ENCODE results near the gene SDK1.
"Not testable (repeated sequence)": the region's sequence is repeated elsewhere in the genome, so short reads cannot be mapped to it uniquely, and the experiment has no call there.

Gene SDK1

DNA sequence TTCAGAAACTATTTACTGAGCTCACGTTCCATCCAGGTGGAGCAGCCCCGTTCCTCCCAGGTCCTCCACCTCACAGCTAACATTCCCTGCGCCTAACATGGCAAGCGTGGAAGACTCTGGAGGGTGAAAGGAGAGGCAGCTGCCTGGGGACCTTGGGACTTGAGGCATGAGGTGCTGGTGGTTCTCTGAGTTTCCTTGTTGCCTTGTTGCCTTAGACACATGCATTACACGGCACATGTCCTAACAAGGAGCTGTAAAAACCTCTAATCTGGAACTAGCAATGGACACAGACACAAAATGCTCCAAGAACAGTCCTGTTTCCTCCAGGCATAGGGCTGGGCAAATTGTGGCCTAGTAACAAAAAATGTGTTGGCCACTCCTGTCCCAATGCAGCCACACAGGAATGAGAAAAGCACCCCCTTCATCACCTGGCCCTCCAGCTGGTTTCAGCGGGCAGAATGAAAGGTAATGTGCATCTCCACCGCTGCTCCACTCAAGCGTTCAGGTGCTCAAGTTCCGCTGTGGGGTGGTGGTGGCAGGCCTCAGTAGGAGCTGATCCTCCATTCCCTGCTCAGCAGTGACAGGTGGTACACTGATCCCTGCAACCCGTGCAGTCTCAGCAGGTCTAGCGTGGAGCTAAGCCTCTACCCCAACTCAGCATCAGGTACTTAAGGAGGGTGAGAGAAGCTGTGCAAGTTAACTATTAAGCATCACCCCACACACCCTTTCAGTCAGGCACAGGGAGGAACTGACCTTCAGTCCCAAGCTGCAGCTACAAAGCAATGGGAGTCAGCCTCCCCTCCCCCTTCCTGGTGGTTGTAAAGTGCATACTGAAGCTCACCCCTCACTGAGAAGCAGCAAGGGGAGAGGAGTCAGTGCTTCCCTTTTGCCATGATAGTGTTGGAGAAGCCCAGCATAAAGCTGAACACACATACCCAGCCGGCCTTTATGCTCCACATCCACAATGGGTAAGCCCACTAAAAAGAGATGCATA lies 382.8 kb downstream of the SDK1 start:
- DNase-seq, result no peak

DNA sequence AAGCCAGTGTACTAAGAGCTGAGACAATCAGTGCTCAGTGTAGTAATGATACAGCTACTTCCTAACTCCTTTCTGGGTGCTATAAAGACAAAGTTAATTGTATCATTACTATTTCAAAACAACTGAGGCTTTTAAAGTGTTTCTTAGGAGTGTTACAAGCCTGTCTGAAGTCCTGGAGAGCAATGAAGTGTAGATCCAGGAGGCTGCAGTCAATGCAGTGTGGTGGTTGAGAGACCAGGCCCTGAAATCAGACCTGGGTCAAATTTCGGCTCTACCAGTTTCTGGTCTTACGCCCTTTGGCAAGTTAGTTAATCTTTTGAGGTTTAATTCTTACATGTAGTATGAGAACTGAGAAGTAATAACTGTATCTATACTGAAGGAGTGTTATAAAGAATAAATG lies 387.0 kb downstream of the SDK1 start:
- no peak for DNase-seq

DNA sequence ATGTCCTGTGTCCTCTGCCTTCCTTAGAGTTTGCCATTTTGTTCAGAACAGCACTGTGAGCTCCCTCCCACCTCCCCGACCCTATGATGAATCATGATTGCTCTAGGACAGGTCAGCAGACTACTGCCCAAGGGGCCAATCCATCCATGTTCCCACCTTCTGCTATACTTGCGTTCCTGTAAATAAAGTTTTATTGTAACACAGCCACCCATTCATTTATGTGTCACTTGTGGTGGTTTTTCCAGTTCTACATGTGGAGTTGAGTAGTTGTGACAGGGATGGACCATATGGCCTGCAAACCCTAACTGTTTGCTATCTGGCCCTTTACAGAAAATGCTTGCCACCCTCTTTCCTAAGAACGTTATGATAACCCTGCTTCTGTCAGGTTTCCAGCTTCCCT lies 387.8 kb downstream of the SDK1 start:
- DNase-seq, result no peak

DNA sequence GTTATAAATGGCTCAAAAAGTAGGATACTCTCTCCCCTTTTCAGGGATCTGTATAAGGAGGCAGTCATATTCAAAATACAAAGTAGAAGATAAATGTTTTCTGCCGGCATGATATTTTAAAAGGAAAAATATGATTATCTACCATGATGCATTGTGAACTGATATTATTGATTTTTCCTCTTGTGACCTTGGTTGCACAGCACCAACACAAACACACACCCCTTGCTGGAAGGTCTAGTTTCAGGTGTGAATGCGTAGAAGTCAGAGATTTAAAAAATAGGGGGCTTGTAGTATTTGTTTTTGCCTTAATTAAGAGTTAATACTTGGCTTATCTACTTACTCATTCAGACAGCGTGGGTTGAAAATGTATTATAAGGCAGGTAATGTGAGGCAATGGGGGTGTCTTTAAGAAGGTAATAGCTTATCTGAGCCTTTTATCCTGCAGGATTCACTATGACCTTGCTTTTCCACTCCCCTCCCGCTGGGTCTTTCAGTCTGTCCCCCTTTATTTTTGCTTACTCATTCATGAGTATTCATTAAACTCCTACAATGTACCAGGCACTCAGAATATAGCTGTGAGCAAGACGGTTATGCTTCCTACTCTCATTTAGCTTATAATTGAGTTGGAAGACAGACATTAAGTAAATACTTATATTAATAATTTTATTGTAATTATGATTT lies 390.6 kb downstream of the SDK1 start:
- no peak for DNase-seq

DNA sequence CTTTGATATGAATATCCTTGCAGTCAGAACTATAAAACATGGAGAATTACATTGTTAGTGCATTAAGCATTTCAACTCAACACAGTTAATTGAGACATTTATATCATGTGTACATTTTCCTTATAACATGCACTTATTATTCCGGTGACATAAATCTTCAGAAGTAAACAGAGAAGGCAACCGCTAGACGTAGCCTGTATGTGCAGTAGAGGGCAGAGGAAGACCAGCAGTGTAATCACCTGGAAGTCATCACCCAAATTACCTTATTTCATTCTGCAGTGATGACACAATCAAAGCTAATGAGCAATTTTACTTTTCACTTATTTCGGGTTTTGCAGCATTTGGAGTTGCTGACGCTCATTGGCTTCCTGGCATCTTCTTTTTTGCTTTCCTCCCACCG lies 394.6 kb downstream of the SDK1 start:
- DNase-seq, result no peak

DNA sequence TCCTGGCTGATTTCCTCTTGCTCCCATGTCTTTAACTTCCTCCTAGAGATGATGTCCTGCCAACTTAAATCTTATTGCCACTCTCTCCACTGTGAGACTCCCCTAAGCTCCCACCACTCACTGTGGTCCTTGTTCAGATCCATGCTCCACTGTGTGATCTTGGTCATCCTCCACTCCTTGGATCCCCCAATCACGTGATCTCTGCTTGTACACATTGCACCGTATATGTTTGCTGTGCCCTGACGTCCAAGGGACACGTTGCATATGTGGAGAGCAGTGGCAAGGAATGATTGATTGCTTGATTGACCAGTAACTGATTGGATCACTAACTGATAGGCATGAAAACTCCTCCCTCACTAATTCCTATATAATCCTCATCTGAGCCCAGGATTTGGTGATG lies 395.1 kb downstream of the SDK1 start:
- DNase-seq, result no peak

DNA sequence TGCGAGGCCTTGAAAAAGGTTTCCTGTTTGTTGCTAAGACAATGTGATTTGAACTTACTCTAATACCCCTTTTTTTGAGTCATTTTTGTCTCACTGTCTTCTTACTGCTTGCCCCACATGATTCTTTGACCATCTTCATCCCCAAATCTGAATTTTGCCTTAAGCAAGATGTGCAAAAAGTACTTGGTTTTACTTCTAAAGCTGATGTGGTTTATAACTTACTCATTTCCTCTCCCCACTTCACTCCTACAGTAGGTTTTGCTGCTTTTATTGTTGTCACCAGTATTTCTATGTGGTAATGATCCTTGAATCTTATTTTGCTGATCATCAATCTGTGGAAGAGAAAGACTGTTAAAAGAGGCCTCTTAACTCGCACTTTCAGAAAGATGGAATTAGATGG lies 396.4 kb downstream of the SDK1 start:
- no peak for DNase-seq

DNA sequence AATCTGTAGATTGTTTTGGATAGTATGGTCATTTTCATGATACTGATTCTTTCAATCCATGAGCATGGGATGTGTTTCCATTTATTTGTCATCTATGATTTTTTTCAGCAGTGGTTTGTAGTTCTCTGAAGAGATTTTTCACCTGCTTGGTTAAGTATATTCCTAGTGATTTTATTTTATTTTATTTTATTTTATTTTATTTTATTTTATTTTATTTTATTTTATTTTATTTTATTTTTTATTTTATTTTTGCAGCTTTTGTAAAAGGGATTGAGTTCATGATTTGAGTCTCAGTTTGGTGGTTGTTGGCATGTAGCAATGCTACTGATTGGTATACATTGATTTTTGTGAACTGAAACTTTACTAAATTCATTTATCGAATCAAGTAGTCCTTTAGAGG lies 404.2 kb downstream of the SDK1 start:
- DNase-seq, result no peak

DNA sequence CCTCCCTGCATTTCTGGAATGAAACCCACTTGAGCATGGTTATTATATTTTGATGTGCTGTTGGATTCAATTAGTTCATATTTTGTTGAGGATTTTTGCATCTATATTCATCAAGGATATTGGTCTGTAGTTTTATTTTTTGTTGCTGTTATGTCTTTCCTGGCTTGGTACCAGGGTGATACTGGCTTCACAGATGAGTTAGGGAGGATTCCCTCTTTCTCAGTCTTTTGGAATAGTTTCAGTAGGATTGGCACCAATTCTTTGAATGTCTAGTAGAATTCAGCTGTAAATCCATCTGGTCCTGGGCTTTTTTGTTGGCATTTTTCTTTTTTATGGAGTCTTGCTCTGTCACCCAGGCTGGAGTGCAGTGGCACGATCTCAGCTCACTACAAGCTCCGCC lies 405.0 kb downstream of the SDK1 start:
- not testable (repeated sequence) for DNase-seq

DNA sequence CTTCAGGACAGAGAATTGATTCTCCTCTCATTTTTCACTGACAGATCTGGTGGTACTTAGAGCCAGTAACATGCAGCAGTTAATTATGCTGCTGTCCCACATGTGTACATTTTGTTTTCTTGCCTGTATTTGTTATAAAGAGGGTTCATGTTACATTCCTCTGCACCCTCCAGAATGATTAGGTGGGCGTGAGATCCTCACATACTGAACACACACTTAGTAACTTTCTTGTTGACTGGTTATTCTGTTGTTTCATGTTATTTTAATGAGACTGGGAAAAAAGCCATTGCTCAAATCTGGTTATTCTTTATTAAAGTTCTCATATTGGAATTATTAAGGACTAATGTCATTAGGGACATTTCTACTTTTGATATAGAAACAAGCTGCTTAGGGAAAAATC lies 409.1 kb downstream of the SDK1 start:
- no peak for DNase-seq

DNA sequence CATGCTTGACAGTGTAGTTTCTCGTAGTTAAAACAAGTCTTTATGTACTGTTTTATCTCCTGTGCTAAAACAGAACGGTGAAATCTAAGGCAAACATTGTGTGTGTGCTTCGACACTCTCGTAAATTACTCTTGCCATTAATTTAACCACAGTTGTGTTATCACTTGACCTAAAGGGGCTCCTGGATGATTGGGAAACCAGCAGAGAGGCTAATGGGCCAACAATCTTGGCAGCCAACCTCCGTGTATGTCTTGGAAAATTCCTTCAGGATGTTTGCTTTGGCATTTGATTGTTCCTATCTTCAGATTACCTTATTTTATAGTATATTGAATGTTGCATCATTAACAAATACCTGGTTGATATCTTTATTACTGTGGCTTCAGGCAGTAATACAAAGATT lies 409.5 kb downstream of the SDK1 start:
- DNase-seq, result no peak

DNA sequence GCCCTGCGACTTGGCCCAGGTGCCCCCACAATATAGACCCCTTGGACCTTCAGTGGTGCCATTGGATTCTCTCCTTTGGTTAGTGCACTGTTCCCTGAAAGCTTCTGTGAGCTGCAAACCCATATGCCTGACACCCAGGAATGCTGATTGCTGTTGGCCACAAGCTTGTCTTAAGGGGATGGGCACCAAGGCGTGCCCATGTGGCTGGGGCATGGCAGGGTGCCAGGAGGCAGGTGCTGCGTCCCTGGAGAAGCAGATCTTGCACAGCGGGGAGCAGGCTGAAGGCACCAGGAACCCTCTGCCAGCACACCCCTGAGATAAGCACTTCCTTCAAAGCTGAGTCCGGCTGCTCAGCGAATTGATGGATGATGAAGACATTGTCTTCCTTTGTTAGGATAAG lies 411.8 kb downstream of the SDK1 start:
- DNase-seq, result no peak

DNA sequence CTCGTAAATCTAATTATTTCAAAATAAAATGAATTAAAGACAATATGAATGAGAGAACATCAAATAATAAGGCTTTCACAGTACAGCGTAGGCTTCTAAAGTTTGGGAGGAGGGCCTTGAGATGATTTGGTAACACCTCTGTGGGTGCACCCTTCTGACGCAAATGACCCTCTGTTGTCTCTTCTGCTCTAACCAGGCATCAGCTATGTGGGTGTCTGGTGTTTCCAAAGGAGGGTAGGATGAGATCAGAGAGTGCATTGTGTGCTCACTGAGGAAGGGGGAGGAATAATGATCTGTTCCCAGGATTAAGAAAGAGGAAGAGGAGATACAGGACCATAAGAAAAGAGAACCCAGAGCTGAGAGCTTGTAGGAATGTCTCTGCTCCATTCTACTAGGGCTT lies 420.4 kb downstream of the SDK1 start:
- no peak for DNase-seq

DNA sequence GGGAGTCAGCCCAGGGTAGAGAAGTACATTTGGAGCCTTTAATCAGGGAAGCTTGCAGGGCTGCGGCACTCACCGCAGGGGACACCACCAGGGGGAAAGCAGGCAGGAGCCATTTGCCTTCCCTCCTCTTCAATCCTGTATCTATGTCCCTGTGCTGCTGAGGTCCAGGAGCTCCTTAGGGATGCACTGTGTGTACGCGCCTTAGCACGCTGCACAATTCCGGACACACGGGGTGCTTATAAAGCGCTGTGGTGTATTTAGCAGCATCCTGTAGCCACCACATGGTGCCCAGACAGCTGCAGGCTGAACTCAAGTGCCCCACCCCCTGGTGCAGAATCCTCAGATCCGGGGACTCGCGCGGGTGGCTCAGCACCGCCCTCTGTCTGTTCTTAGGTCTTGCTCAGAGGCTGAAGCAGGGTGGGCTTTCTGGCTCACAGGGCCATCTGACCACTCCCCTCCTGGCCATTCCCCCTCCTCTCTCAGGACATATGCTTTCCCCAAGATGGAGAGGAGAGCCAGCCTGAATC lies 421.4 kb downstream of the SDK1 start:
- no peak for DNase-seq

DNA sequence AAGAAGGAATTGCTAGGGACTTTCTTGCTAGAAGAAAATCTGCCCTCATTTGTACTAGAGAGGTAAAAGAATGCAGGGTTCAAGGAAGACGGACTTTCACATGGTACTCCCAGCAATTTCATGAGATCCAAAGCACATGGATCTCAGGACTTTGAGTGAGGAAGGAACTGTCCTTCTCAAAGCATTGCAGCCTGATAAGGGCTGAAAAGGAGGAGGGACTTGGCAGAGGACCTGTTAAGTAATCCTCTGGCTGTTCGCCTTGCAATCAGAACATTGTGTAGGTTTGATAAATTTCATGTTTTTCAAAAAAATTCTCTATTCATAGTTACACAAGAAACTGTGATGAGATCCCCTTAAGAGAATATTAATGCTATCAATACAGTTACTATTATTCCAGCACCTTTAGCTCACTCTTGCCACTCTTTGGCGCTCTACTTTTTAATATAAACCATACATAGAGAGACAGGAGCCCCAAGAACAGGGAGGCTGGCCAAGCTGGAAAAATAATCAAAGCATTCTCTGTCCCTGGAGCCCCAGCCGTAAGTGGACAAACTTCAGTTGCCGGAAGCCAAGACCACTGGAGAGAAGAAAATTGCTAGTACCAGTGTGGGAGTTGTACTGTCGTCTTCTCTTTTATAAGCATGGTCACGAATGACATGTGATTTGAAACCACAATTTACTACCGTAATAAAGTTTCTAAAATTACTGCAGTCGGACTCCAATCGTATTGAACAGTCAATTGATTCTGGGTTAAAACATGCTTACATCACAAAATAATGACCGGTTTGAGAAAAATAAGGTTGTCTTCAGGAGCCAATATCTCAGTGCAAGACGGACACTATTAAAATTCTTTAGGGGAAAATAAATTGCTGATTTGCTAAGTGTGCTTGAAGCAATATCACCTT lies 424.4 kb downstream of the SDK1 start:
- no peak for DNase-seq

DNA sequence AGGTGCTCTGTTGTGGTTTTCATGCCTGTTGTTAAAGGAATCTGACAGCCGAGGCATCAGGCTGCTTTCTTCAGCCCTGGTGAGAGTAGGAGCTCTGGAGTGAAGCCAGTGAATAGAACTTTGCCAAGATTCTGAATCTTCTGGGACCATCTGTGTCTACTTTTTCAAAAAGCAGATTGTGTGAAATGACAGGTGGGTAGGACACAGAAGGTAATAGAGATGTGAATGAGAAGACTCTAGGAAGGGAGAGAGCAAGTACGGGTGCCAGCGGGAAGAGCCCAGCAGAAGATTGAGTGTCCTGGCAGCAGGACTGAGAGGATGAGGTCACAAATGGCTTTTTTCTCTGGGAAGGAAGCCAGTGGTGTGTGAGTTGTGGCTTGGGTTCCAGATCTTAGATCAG lies 429.2 kb downstream of the SDK1 start:
- no peak for DNase-seq

DNA sequence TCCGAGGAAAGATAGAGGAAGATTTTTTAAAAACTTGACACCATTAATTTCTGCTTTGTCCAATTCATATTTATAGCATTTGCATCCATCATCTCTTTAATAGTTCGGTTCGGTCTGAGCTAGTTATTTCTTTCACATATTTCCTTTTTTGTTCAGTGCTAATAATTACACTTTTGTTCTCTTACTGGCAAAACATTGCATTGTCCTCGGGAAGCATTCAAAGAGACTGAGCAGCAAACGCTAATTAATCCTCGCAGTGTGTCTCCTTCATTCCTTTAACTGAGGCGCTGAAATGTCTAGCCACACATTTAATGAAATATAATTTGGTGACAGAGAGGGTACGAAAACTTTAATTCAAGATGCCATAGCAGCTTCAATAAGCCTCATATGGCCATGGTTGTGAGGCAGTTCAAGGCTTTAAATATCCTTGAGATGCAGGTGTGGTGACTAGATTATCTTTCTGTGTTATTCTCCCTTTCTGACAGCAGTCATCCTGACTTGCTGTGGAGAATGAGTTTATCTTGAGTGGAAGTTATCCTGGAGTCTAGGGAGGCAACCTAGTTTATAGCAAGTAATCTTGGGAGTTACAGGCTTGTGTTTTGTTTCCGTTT lies 431.4 kb downstream of the SDK1 start:
- DNase-seq, result no peak

DNA sequence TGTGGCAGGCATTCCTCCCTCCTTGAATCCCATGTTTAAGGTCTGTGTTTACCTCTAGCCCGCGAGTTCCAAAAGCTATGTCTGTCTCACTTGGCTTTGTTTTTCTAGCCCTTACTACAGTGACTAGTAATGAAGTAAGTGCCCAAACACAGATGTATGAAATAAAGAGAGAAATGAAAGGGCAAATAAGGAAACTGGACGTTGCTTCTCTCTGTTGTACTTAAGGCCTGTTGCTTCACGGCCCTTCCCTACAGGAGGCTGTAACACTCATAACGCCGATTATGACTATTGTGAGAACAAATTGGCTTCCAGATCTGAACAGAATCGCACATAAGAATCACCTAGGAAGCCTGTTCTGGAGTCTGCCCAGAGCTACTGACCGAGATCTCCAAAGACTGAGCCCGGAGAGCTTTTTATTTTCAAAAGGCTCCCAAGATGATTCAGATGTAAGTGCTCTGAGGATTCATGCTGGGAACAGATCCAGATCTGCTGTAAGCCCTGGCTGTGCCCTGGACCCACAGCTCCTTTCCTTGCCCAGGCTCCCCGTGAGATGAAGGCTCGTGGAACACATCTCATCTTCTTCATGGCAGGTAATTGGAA lies 432.6 kb downstream of the SDK1 start:
- no peak for DNase-seq

DNA sequence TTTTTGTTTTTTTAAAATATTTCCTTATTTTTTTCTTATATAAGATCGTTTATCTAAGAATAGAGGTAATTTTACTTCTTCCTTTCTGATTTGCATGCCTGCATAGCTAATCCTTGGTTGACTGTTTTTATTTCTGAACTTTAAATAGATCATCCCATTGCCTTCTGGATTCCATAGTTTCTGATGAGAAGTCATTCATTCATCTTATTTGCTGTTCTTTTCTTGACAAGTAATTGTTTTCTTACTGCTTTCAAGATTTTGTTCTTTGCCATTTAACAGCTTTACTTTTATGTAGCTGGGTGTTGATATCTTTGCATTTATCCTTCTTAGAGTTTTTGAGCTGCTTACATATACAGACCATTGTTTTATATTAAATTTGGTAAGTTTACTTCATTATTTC lies 437.9 kb downstream of the SDK1 start:
- no peak for DNase-seq

DNA sequence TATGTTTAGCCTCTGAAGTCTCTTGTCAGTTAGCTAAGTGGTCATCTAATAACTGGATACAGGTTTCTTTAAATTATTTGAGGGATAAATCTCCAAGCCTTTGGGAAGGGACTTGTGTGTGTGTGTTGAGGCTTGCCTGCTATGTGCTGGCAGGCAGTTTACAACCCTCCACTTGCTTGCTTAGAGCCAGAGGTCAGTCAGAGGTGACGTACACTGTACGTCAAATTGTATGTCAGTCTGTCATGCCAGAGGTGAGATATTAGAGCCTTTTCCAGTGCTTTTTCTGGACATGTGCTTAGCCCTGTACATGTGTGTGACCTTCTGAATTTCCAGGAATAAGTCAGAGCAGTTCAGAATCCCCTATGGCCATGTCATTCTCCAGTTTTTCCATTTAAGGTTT lies 438.9 kb downstream of the SDK1 start:
- no peak for DNase-seq

DNA sequence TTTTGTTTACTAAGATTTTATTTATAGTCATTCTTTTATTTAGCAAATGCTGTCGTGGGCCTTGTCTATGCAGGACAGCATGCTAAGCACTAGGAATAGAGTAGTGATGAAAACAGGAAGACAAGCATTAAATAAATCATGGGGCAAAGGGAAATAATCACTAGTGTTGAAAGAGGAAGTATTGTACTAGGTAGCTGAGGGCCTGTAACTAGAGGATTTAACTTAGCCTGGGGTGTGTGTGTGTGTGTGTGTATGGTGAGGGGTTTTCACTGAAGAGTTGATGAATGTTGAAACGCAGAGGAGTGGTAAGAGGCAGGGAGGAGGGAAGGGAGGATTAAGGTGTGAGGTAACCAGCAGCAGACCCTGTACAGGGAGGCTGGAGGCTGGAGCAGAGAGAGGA lies 446.4 kb downstream of the SDK1 start:
- no peak for DNase-seq

DNA sequence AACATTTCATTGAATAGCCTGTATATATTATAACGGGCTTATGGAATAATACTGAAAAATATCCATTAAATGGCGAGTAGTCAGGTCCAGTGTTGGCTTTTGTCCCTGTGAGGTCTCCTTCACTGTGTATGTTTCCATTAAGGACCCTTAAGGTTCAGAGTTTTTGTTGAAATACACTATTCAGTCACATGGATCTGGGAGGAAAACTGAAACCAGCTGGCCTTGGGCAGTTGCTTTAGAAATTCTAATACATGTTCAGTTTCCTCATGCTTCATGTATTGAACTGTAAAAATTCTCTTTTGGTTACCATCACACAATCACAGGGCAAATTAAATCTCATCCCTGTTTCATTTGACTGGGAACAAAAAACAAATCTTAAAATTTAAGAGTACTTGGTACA lies 447.3 kb downstream of the SDK1 start:
- DNase-seq, result no peak
